B cell (primary cell): ENCODE data around the gene TGFBI. TPM values are rescaled to one million over a fixed set of nuclear protein-coding genes. Genes with fewer than 3 reads are reported as not detected.

Experiments
- ATAC-seq: fragments of 200-7000 bp; cut with Tn5 transposase; one replicate; pipeline ENCODE4 v1.10.0; 2021; ENCODE audit warnings: low read depth, mild to moderate bottlenecking, moderate number of reproducible peaks, moderate library complexity
- CTCF ChIA-PET: fragments of 350-600 bp; sonication (Branson Sonifier 250); formaldehyde crosslinking; loops from one replicate; lab custom pipeline; 2021; ENCODE audit warnings: antibody characterized with exemption, inconsistent platforms; lab: Charles Lee
- POLR2A ChIA-PET: fragments of 350-600 bp; sonication (Branson Sonifier 250); formaldehyde crosslinking; loops from one replicate; lab custom pipeline; 2021; ENCODE audit warnings: antibody characterized with exemption; lab: Charles Lee
- DNase-seq: peaks from one replicate; pipeline ENCODE4 v3.0.0; 2013
- H2AFZ ChIP-seq: 2 replicates; pipeline ENCODE4 v1.6.1; 2012; ENCODE audit warnings: mild to moderate bottlenecking, low read depth, low read length; ENCODE audit not compliant: insufficient read depth, poor library complexity, severe bottlenecking
- H3K27ac ChIP-seq, 2 donors: 1 replicate in 1 of 2; 2 replicates in 1 of 2; pipeline ENCODE4 v1.5.1; 2012 to 2013; ENCODE audit warnings: low read length in 2 of 2, mild to moderate bottlenecking in 2 of 2, moderate library complexity in 1 of 2
- H3K27me3 ChIP-seq, 4 experiments: fragments of 200-600 bp in 1 of 4; sonication (generic) in 1 of 4; replicated peaks in 1 of 4; 1 replicate in 2 of 4; 2 replicates in 2 of 4; pipeline versions ENCODE4 v1.6.1 to v1.7.0; 2013 to 2016; ENCODE audit warnings: low read length in 3 of 4, mild to moderate bottlenecking in 2 of 4, mixed read lengths in 1 of 4, moderate library complexity in 1 of 4; ENCODE audit not compliant: insufficient read depth in 4 of 4, control insufficient read depth in 3 of 4; ENCODE audit errors: control extremely low read depth in 1 of 4
- H3K36me3 ChIP-seq, 2 experiments: replicated peaks in 1 of 2; 1 replicate in 1 of 2; 2 replicates in 1 of 2; pipeline versions ENCODE4 v1.6.1 to v1.7.1; 2013; ENCODE audit warnings: low read length in 1 of 2; ENCODE audit not compliant: insufficient read depth in 2 of 2, control insufficient read depth in 1 of 2; ENCODE audit errors: control extremely low read depth in 1 of 2, extremely low read depth in 1 of 2
- H3K4me1 ChIP-seq, 2 donors: fragments of 200-600 bp in 1 of 2; sonication (generic) in 1 of 2; 1 replicate in 1 of 2; 2 replicates in 1 of 2; pipeline versions ENCODE4 v1.5.1 to v1.6.1; 2013 to 2017; ENCODE audit warnings: low read length in 2 of 2; ENCODE audit not compliant: control insufficient read depth in 2 of 2, insufficient read depth in 2 of 2
- H3K4me2 ChIP-seq: replicated peaks from 2 replicates; pipeline ENCODE3; 2012; ENCODE audit warnings: mild to moderate bottlenecking, low read depth, low read length; ENCODE audit not compliant: poor library complexity, severe bottlenecking
- H3K4me3 ChIP-seq, 5 experiments: fragments of 200-600 bp in 1 of 5; sonication (generic) in 1 of 5; 1 replicate in 3 of 5; 2 replicates in 2 of 5; pipeline versions ENCODE4 v1.5.1 to v1.7.0; 2011 to 2016; ENCODE audit warnings: low read length in 4 of 5, mild to moderate bottlenecking in 4 of 5, low read depth in 2 of 5, control low read depth in 1 of 5, moderate library complexity in 1 of 5; ENCODE audit not compliant: insufficient read depth in 1 of 5; ENCODE audit errors: control extremely low read depth in 1 of 5, extremely low read depth in 1 of 5
- H3K79me2 ChIP-seq: fragments of 200-600 bp; sonication (generic); one replicate; pipeline ENCODE4 v1.6.0; 2016; ENCODE audit warnings: low read length; ENCODE audit not compliant: control insufficient read depth, insufficient read depth
- H3K9ac ChIP-seq: fragments of 200-600 bp; sonication (generic); 2 replicates; pipeline ENCODE4 v1.6.1; 2017; ENCODE audit warnings: mild to moderate bottlenecking, low read length, moderate library complexity
- H3K9me3 ChIP-seq, 3 donors: one replicate each; pipeline versions ENCODE4 v1.6.1 to v1.7.1; 2013; ENCODE audit warnings: low read length in 2 of 3; ENCODE audit not compliant: control insufficient read depth in 2 of 3, insufficient read depth in 1 of 3; ENCODE audit errors: control extremely low read depth in 1 of 3
- H4K20me1 ChIP-seq: 2 replicates; pipeline ENCODE4 v1.6.0; 2012; ENCODE audit warnings: mild to moderate bottlenecking, low read length; ENCODE audit not compliant: insufficient read depth, control insufficient read depth, poor library complexity, severe bottlenecking
- H3K27ac Mint-ChIP-seq: one replicate; pipeline ENCODE4 v1.8.0; 2021; ENCODE audit warnings: mixed read lengths
- H3K27me3 Mint-ChIP-seq: one replicate; pipeline ENCODE4 v1.8.0; 2021; ENCODE audit warnings: mixed read lengths
- H3K4me1 Mint-ChIP-seq: one replicate; pipeline ENCODE4 v1.8.0; 2021; ENCODE audit warnings: mixed read lengths
- H3K4me3 Mint-ChIP-seq: one replicate; pipeline ENCODE4 v1.8.0; 2021; ENCODE audit warnings: mixed read lengths
- H3K9me3 Mint-ChIP-seq: one replicate; pipeline ENCODE4 v1.8.0; 2022; ENCODE audit warnings: mixed read lengths; ENCODE audit not compliant: insufficient read depth
- EZH2 ChIP-seq: IDR thresholded peaks from 2 replicates; pipeline ENCODE4 v1.6.1; 2012; ENCODE audit warnings: borderline replicate concordance, low read depth, mild to moderate bottlenecking, moderate library complexity, low read length; ENCODE audit not compliant: insufficient read depth, poor library complexity, severe bottlenecking
- WGBS: methylation state at CpG from one replicate; pipeline ENCODE4 v1.1.5; 2013; ENCODE audit warnings: missing lambda C conversion rate; ENCODE audit not compliant: insufficient coverage; 5-methylcytosine and 5-hydroxymethylcytosine counted together
- intact Hi-C: fragments of 100-400 bp; cut with micrococcal nuclease; formaldehyde crosslinking; loops from one replicate; pipeline ENCODE4 v1.10.0; 2022
- polyA plus RNA-seq: library from polyadenylated mRNA; depleted of rRNA; stranded (reverse); fragments of >200 nt; gene quantifications from 2 replicates; pipeline ENCODE4 v1.2.3, GENCODE V29; 2012
- total RNA-seq, 2 donors: library from RNA; stranded (reverse); fragments of 120-200 nt in 1 of 2; gene quantifications; 1 replicate in 1 of 2; 2 replicates in 1 of 2; pipeline versions ENCODE4 v1.2.3 to v1.2.4, GENCODE V29; 2013 to 2022
- TF ChIP-seq, protein P1 (sequence below): fragments of 200-600 bp; IDR thresholded peaks from one replicate; pipeline ENCODE4 v1.8.0; 2022; ENCODE audit warnings: antibody characterized with exemption, mild to moderate bottlenecking

Gene TGFBI
- total and polyA plus RNA-seq, 2 donors (not counting 1 experiment from before 2014, with no cell fraction given): 3.7 to 4.5 TPM

DNA sequence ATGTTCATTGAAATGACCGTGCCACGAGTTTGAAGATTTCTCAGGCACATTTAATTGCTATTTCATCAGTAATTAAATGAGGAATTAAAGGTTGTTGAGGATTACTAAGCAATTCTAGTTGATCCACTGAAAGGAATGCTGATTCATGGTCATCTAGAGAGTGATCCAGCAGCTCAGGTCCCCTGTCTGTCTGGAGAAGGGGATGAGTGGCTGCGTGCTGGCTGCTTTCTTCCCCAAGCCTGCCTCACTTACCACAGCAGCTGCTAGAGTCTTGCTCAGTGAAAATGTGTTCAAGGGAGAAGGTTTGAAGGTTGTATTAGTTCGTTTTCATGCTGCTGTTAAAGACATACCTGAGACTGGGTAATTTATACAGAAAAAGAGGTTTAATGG, 7.8 kb upstream of the TGFBI start:
- Histone ChIP-seq H3K4me2 (no peak overlapping the region), H2AFZ (no peak overlapping the region), H3K9me3 (no peaks in the 10 kb centered on the region), H3K9ac (no peak overlapping the region), H3K4me1 (no peaks in the 10 kb centered on the region), H3K27ac (no peak overlapping the region), H4K20me1 (no peaks in the 10 kb centered on the region), H3K27me3 (peaks cover 0 to 4% (median 2%) of the 10 kb centered on the region in 4 experiments), H3K4me3 (no peak overlapping the region), H3K36me3 (no peaks in the 10 kb centered on the region), H3K79me2 (no peaks in the 10 kb centered on the region)
- DNase-seq: no peak
- CTCF ChIA-PET: no interaction called here
- H3K4me3 Mint-ChIP-seq: no peak overlapping the region
- intact Hi-C loops: no loop called here
- peaks cover 27% of the 10 kb centered on the region for H3K27me3 Mint-ChIP-seq
- no peak overlapping the region for H3K27ac Mint-ChIP-seq
- no peaks in the 10 kb centered on the region for H3K4me1 Mint-ChIP-seq
- WGBS: 67% methylated on average over 1 of the region's 4 CpGs
- POLR2A ChIA-PET: no interaction called here
- ATAC-seq: no peak
- no peaks in the 10 kb centered on the region for H3K9me3 Mint-ChIP-seq
- no peak for TF ChIP-seq EZH2

DNA sequence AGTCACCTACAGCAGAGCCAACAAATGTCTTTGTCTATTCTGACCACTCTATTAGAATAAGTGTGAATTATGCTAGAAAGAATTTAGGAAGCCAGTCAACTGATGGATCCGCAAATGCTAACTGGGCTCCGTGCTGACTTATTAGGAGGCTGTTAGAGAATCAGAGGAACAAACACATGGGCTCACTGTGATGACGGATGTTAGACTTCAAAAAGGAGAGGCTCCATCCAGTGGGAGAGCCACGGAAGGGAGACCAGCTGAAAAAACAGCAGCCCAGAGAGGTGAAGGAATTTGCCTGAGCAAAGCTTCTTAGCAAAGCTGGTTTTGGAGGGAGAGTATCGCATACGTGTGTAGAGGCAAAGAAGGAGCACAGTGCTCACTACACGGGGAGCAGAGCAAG, 5.8 kb upstream of the TGFBI start:
- 97% methylated on average over 7 of the region's 7 CpGs for WGBS
- no peak overlapping the region for H2AFZ ChIP-seq
- ChIA-PET POLR2A (no interaction called here), CTCF (interaction anchor here (0.9 kb wide), 1 partner anchor 19 kb away, joined by 3 read pairs; no protein-coding TSS in a partner anchor)
- H4K20me1 ChIP-seq: no peaks in the 10 kb centered on the region
- Mint-ChIP-seq H3K27ac (no peak overlapping the region), H3K4me3 (no peak overlapping the region), H3K4me1 (no peaks in the 10 kb centered on the region), H3K27me3 (peaks cover 39% of the 10 kb centered on the region), H3K9me3 (no peaks in the 10 kb centered on the region)
- H3K36me3 ChIP-seq: no peaks in the 10 kb centered on the region
- no peaks in the 10 kb centered on the region for H3K9me3 ChIP-seq
- H3K4me1 ChIP-seq: no peaks in the 10 kb centered on the region
- no peaks in the 10 kb centered on the region for H3K79me2 ChIP-seq
- no peak overlapping the region for H3K4me3 ChIP-seq
- intact Hi-C loops: no loop called here
- ATAC-seq: no peak
- no peak overlapping the region for H3K9ac ChIP-seq
- no peak for DNase-seq
- no peak for TF ChIP-seq EZH2
- TF ChIP-seq, protein P1, sequence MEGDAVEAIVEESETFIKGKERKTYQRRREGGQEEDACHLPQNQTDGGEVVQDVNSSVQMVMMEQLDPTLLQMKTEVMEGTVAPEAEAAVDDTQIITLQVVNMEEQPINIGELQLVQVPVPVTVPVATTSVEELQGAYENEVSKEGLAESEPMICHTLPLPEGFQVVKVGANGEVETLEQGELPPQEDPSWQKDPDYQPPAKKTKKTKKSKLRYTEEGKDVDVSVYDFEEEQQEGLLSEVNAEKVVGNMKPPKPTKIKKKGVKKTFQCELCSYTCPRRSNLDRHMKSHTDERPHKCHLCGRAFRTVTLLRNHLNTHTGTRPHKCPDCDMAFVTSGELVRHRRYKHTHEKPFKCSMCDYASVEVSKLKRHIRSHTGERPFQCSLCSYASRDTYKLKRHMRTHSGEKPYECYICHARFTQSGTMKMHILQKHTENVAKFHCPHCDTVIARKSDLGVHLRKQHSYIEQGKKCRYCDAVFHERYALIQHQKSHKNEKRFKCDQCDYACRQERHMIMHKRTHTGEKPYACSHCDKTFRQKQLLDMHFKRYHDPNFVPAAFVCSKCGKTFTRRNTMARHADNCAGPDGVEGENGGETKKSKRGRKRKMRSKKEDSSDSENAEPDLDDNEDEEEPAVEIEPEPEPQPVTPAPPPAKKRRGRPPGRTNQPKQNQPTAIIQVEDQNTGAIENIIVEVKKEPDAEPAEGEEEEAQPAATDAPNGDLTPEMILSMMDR: no peak
- peaks cover 0 to 12% (median 5%) of the 10 kb centered on the region in 4 experiments for H3K27me3 ChIP-seq
- H3K4me2 ChIP-seq: no peak overlapping the region
- no peak overlapping the region for H3K27ac ChIP-seq
